Upper lobe of right lung (tissue), 1 donor: ENCODE results near the gene SGPP1. TPM values are rescaled to one million over a fixed set of nuclear protein-coding genes. Genes with fewer than 3 reads are reported as not detected.
A peak's percentile ranks its signal among the peaks of the same experiment; 100 is the strongest.

ENCODE experiments used
- ATAC-seq: fragments of 200-7000 bp; cut with Tn5 transposase; one replicate; pipeline ENCODE4 v1.9.1; 2020; ENCODE audit warnings: mild to moderate bottlenecking, moderate library complexity
- DNase-seq: peaks from one replicate; pipeline ENCODE4 v3.0.0-alpha.2; 2020
- H3K27ac ChIP-seq: fragments of 200-600 bp; one replicate; pipeline ENCODE4 v1.8.0; 2022
- H3K27me3 ChIP-seq: fragments of 200-600 bp; one replicate; pipeline ENCODE4 v1.8.0; 2022; ENCODE audit warnings: mild to moderate bottlenecking
- H3K36me3 ChIP-seq: fragments of 200-600 bp; one replicate; pipeline ENCODE4 v1.8.0; 2022
- H3K4me1 ChIP-seq: fragments of 200-600 bp; one replicate; pipeline ENCODE4 v1.8.0; 2022
- H3K4me3 ChIP-seq: fragments of 200-600 bp; one replicate; pipeline ENCODE4 v1.8.0; 2022; ENCODE audit warnings: mild to moderate bottlenecking
- H3K9me3 ChIP-seq: fragments of 200-600 bp; one replicate; pipeline ENCODE4 v1.8.0; 2022
- intact Hi-C: fragments of 100-400 bp; cut with DNase I; formaldehyde crosslinking; loops from one replicate; pipeline ENCODE4 v1.11.0; 2022
- total RNA-seq: library from RNA; stranded (reverse); fragmentation: NEBNext Ultra II Directional; extraction: Animal tissue kit (Norgen Biotek cat#: 25700); gene quantifications from one replicate; pipeline ENCODE4 v1.2.1, GENCODE V29; 2021
- TF ChIP-seq, protein P1 (sequence below): fragments of 200-600 bp; IDR thresholded peaks from one replicate; pipeline ENCODE4 v1.8.0; 2022; ENCODE audit warnings: antibody characterized with exemption
- donor health status: DM: no; HTN: yes; CAD: no; lungs with severe emphysema.

Gene SGPP1
- total RNA-seq, 1 donor from 2014 or later, result 22.3 TPM

DNA sequence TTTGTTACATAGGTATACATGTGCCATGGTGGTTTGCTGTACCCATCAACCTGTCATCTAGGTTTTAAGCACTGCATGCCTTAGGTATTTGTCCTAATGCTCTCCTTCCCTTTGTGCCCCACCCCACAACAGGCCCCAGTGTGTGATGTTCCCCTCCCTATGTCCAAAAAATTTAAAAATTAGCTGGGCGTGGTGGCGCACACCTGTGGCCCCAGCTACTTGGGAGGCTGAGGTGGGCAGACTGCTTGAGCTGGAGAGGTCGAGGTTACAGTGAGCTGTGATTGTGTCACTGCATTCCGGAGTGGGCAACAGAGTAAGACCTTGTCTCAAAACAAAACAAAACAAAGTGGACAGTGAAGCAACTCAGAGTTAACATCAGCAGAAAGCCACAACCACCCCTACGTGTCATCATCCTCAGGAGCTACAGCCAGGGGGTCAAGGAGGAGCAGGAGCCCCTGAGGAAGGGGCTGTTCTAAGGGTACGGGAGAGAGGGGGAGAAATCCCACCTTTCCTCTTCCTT is 36.8 kb upstream of the SGPP1 start:
- no peaks in the 10 kb centered on the region for H3K27me3 ChIP-seq
- no peak overlapping the region for H3K4me3 ChIP-seq
- TF ChIP-seq, protein P1, sequence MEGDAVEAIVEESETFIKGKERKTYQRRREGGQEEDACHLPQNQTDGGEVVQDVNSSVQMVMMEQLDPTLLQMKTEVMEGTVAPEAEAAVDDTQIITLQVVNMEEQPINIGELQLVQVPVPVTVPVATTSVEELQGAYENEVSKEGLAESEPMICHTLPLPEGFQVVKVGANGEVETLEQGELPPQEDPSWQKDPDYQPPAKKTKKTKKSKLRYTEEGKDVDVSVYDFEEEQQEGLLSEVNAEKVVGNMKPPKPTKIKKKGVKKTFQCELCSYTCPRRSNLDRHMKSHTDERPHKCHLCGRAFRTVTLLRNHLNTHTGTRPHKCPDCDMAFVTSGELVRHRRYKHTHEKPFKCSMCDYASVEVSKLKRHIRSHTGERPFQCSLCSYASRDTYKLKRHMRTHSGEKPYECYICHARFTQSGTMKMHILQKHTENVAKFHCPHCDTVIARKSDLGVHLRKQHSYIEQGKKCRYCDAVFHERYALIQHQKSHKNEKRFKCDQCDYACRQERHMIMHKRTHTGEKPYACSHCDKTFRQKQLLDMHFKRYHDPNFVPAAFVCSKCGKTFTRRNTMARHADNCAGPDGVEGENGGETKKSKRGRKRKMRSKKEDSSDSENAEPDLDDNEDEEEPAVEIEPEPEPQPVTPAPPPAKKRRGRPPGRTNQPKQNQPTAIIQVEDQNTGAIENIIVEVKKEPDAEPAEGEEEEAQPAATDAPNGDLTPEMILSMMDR, result no peak
- H3K4me1 ChIP-seq, result no peaks in the 10 kb centered on the region
- no peaks in the 10 kb centered on the region for H3K36me3 ChIP-seq
- no peak overlapping the region for H3K27ac ChIP-seq
- ATAC-seq (no peak), DNase-seq (no peak)
- intact Hi-C loops, result no loop called here
- H3K9me3 ChIP-seq, result no peaks in the 10 kb centered on the region

DNA sequence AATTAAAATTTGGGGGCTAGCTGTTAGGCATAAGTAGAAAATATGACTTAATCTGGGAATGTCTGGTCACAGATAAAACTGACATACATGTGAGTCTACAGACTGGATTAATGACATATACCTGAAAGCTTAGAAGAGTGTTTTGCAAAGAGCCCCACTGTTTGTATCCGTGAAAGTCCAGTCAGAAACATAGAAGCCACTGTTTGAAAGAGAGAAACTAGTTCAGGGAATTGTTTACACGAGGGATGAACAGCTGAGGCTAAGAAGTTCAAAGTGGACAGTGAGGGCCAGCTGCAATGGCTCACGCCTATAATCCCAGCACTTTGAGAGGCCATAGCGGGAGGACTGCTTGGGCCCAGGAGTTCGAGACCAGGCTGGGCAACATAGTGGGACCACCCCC is 36.2 kb upstream of the SGPP1 start:
- ATAC-seq (no peak), DNase-seq (no peak)
- Histone ChIP-seq H3K9me3 (no peaks in the 10 kb centered on the region), H3K4me3 (no peak overlapping the region), H3K4me1 (no peaks in the 10 kb centered on the region), H3K36me3 (no peaks in the 10 kb centered on the region), H3K27ac (no peak overlapping the region), H3K27me3 (no peaks in the 10 kb centered on the region)
- TF ChIP-seq, protein P1, result no peak
- intact Hi-C loops, result no loop called here

DNA sequence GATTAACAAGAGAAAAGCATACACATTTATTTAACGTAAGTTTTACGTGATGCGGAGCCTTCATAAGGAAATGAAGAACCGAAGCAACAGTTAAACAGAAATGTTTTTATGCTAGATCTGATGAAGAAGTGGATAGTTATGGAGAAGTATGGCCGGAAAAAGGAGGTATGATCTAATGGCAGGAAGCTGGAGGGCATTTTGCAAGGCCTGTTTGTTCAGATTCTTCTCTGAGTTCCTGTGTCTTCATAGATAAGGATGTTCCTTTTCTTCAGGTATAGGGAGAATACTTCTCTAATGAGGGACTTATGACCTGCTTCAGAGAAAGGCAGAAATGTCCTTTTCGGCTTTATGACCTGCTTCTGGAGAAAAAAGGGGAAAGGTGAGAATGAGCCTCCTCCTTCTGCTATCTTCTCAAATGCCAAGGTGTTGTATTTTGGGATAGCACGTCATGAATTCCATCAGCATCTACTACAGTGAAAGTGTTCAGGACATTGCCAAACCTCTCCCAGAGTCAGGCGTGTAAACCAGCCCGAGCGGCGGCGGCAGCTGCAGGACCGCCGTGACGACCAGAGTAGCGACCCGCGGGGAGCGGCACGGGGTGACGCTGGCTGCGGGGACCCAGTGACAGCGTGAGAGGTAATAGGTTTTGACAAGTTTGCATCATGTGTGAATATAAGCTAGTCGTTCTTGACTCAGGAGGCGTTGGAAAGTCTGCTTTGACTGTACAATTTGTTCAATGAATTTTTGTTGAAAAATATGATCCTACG is 33.7 kb upstream of the SGPP1 start:
- H3K36me3 ChIP-seq, result no peaks in the 10 kb centered on the region
- peak; percentile 28 for ATAC-seq
- H3K27ac ChIP-seq, result no peak overlapping the region
- TF ChIP-seq, protein P1, result no peak
- no peak for DNase-seq
- H3K4me1 ChIP-seq, result no peaks in the 10 kb centered on the region
- intact Hi-C loops, result no loop called here
- no peaks in the 10 kb centered on the region for H3K27me3 ChIP-seq
- no peaks in the 10 kb centered on the region for H3K9me3 ChIP-seq
- no peak overlapping the region for H3K4me3 ChIP-seq

DNA sequence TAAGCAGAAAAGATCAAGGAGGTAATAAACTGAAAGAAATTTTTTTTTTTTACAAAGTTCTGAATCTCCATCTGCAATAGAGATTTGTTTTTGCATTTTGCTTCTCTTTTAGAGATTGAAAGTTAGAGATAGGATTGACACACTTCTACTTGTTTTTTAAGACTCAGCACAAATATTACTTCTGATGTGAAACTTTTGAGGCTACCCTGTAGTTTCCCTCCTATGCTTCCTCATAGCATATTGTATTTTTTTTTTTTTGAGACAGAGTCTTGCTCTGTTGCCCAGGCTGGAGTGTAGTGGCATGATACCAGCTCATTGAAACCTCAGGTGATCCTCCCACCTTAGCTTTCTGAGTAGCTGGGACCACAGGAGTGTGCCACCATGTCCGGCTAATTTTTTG is 32.1 kb upstream of the SGPP1 start:
- ATAC-seq, result peak; percentile 37
- intact Hi-C loops, result no loop called here

DNA sequence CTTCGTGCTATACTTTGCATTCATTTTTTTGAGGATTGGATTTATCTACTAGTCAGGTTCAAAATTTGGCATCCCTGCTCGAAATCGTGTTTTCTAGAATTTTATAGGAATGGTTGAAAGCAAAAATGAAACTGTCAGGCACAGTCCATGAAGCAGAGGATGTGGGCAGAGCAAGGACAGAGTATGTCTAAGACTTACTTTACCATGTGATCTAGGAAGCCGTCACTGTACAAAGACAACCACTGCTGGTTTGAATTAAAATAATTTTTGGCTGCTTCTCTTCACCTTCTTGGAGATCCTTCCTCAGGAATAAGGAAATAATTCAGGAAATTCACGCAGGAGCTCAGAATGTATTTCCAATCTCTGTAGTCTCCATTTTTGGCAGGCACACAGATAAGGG is 31.6 kb upstream of the SGPP1 start:
- peak overlapping the region; percentile 48 for H3K27ac ChIP-seq
- no peaks in the 10 kb centered on the region for H3K36me3 ChIP-seq
- ATAC-seq (peak; percentile 74), DNase-seq (no peak)
- no peaks in the 10 kb centered on the region for H3K27me3 ChIP-seq
- intact Hi-C loops, result no loop called here
- no peaks in the 10 kb centered on the region for H3K4me1 ChIP-seq
- H3K4me3 ChIP-seq, result peak overlapping the region; percentile 19
- H3K9me3 ChIP-seq, result no peaks in the 10 kb centered on the region
- TF ChIP-seq, protein P1, result no peak

More for the DNA sequence above, 32.1 kb upstream of the SGPP1 start:
- TF ChIP-seq, protein P1, result no peak
- DNase-seq, result no peak
- Histone ChIP-seq H3K27me3 (no peaks in the 10 kb centered on the region), H3K4me3 (no peak overlapping the region), H3K36me3 (no peaks in the 10 kb centered on the region), H3K9me3 (no peaks in the 10 kb centered on the region), H3K27ac (peak overlapping the region; percentile 48), H3K4me1 (no peaks in the 10 kb centered on the region)
